K562 (cell line): ENCODE measurements around the gene OR2V2. TPM values are rescaled to one million over a fixed set of nuclear protein-coding genes. Genes with fewer than 3 reads are reported as not detected.
A peak's percentile ranks its signal among the peaks of the same experiment; 100 is the strongest.

Experiments used
- ARHGAP35 ChIP-seq: fragments of 450-650 bp; IDR thresholded peaks from 2 replicates; pipeline ENCODE4 v1.6.1; 2018; ENCODE audit not compliant: partially characterized antibody
- ASH1L ChIP-seq: fragments of 450-650 bp; IDR thresholded peaks from 2 replicates; pipeline ENCODE4 v1.6.1; 2018; ENCODE audit warnings: borderline replicate concordance, mild to moderate bottlenecking, low read depth; ENCODE audit not compliant: partially characterized antibody
- COPS2 ChIP-seq: fragments of 450-650 bp; conservative IDR thresholded peaks from 2 replicates; pipeline ENCODE4 v1.6.1; 2016; ENCODE audit warnings: mild to moderate bottlenecking, moderate library complexity
- ERF ChIP-seq: fragments of 450-650 bp; formaldehyde crosslinking; IDR thresholded peaks from 2 replicates; pipeline ENCODE4 v1.4.0; 2020; ENCODE audit warnings: mild to moderate bottlenecking, mixed read lengths
- FOXK2 ChIP-seq, 2 experiments: fragments of 450-650 bp; IDR thresholded peaks in 1 of 2; conservative IDR thresholded peaks in 1 of 2; 2 replicates each; pipeline ENCODE4 v1.6.1; 2016; ENCODE audit warnings: low read depth in 2 of 2, mild to moderate bottlenecking in 1 of 2
- GATAD2A ChIP-seq: fragments of 450-650 bp; IDR thresholded peaks from 2 replicates; pipeline ENCODE4 v1.6.1; 2017
- IRF2 ChIP-seq: sonication (generic); formaldehyde crosslinking; IDR thresholded peaks from 2 replicates; pipeline ENCODE4 v1.8.1; 2022; ENCODE audit warnings: mild to moderate bottlenecking, missing genetic modification reagents
- NCOR1 ChIP-seq: fragments of 450-650 bp; IDR thresholded peaks from 2 replicates; pipeline ENCODE4 v1.6.1; 2016; ENCODE audit warnings: mild to moderate bottlenecking, moderate library complexity
- NFATC3 ChIP-seq: fragments of 450-650 bp; IDR thresholded peaks from 2 replicates; pipeline ENCODE4 v1.6.1; 2017; ENCODE audit warnings: mild to moderate bottlenecking
- PCBP2 ChIP-seq: fragments of 200-400 bp; formaldehyde crosslinking; IDR thresholded peaks from 2 replicates; pipeline ENCODE4 v1.6.1; 2018; ENCODE audit warnings: low read length, low read depth, mild to moderate bottlenecking, moderate library complexity; ENCODE audit not compliant: poor library complexity, severe bottlenecking
- PRMT5 ChIP-seq: sonication (generic); formaldehyde crosslinking; IDR thresholded peaks from 2 replicates; pipeline ENCODE4 v1.5.0; 2020; ENCODE audit warnings: missing genetic modification reagents
- RBFOX2 ChIP-seq: fragments of 200-400 bp; formaldehyde crosslinking; IDR thresholded peaks from 2 replicates; pipeline ENCODE4 v1.6.1; 2017; ENCODE audit warnings: low read depth, mild to moderate bottlenecking, low read length, moderate library complexity
- RNF2 ChIP-seq: sonication (generic); IDR thresholded peaks from 2 replicates; pipeline ENCODE4 v1.6.1; 2016
- SAP30 ChIP-seq: fragments of 200-600 bp; sonication (generic); IDR thresholded peaks from 2 replicates; pipeline ENCODE4 v1.6.1; 2012; ENCODE audit warnings: borderline replicate concordance, low read depth, mild to moderate bottlenecking, moderate library complexity, low read length, control low read depth, inconsistent platforms; ENCODE audit not compliant: insufficient read depth, poor library complexity, severe bottlenecking
- SMC3 ChIP-seq: conservative IDR thresholded peaks from 2 replicates; pipeline ENCODE4 v1.6.1; 2011; ENCODE audit warnings: low read depth, low read length, improper control_type of control experiment; ENCODE audit not compliant: insufficient read depth
- SOX6 ChIP-seq: fragments of 450-650 bp; IDR thresholded peaks from 2 replicates; pipeline ENCODE4 v1.6.1; 2014; ENCODE audit warnings: mild to moderate bottlenecking
- TSC22D4 ChIP-seq: fragments of 450-650 bp; IDR thresholded peaks from 2 replicates; pipeline ENCODE4 v1.6.1; 2016; ENCODE audit warnings: missing genetic modification characterization, missing biosample characterization, control low read depth
- ZBTB5 ChIP-seq: fragments of 450-650 bp; IDR thresholded peaks from 2 replicates; pipeline ENCODE4 v1.6.1; 2017; ENCODE audit warnings: antibody characterized with exemption
- ZFX ChIP-seq: sonication (generic); formaldehyde crosslinking; IDR thresholded peaks from 2 replicates; pipeline ENCODE4 v1.8.0; 2022; ENCODE audit warnings: mild to moderate bottlenecking, missing genetic modification reagents, moderate library complexity
- ZNF224 ChIP-seq: sonication (generic); formaldehyde crosslinking; IDR thresholded peaks from 2 replicates; pipeline ENCODE4 v1.8.0; 2022; ENCODE audit warnings: mild to moderate bottlenecking, missing genetic modification reagents
- ZNF253 ChIP-seq: fragments of 250-450 bp; sonication (Bioruptor Pico); conservative IDR thresholded peaks from 2 replicates; pipeline ENCODE4 v1.6.1; 2021; ENCODE audit warnings: mild to moderate bottlenecking
- ZNF282 ChIP-seq: sonication (generic); formaldehyde crosslinking; IDR thresholded peaks from 2 replicates; pipeline ENCODE4 v1.8.1; 2023; ENCODE audit warnings: missing genetic modification reagents
- ZNF408 ChIP-seq: fragments of 250-450 bp; sonication (Bioruptor Pico); IDR thresholded peaks from 2 replicates; pipeline ENCODE4 v1.4.0; 2020; ENCODE audit warnings: low read depth, mild to moderate bottlenecking, moderate library complexity
- polyA plus RNA-seq, 8 experiments: library from polyadenylated mRNA; depleted of rRNA in 4 of 8; stranded (reverse) in 5 of 8; unstranded in 3 of 8; fragments of >200 nt; fragmentation: Nextera tagmentation in 2 of 8; fragmentation: Illumina TruSeq in 1 of 8; extraction: Ambion mirVana in 2 of 8; extraction: Trizol in 1 of 8; gene quantifications; 2 replicates each; pipeline versions ENCODE4 v1.2.1 to v1.2.3, GENCODE V29; 2011 to 2014; ENCODE audit warnings: inconsistent platforms in 1 of 8, missing spikeins in 1 of 8
- total RNA-seq, 7 experiments: library from RNA; depleted of rRNA in 6 of 7; stranded (reverse); fragments of >200 nt in 6 of 7; fragmentation: Illumina TruSeq in 2 of 7; extraction: Trizol in 2 of 7; gene quantifications; 2 replicates each; pipeline versions ENCODE4 v1.2.1 to v1.2.3, GENCODE V29; 2011 to 2021; ENCODE audit warnings: low replicate concordance in 1 of 7
- TF ChIP-seq, protein P1 (sequence below): sonication (generic); formaldehyde crosslinking; IDR thresholded peaks from 2 replicates; pipeline ENCODE4 v1.8.1; 2022; ENCODE audit warnings: missing genetic modification reagents
- TF ChIP-seq, protein P2 (sequence below): fragments of 450-650 bp; IDR thresholded peaks from one replicate; pipeline ENCODE4 v1.6.1; 2018; ENCODE audit warnings: mild to moderate bottlenecking, moderate library complexity; ENCODE audit not compliant: partially characterized antibody

Gene OR2V2
- total and polyA plus RNA-seq, 9 of the 15 experiments (the other 6 are each of a cell fraction or from before 2014, with no cell fraction given) = 0.01 TPM; not detected in 8

DNA sequence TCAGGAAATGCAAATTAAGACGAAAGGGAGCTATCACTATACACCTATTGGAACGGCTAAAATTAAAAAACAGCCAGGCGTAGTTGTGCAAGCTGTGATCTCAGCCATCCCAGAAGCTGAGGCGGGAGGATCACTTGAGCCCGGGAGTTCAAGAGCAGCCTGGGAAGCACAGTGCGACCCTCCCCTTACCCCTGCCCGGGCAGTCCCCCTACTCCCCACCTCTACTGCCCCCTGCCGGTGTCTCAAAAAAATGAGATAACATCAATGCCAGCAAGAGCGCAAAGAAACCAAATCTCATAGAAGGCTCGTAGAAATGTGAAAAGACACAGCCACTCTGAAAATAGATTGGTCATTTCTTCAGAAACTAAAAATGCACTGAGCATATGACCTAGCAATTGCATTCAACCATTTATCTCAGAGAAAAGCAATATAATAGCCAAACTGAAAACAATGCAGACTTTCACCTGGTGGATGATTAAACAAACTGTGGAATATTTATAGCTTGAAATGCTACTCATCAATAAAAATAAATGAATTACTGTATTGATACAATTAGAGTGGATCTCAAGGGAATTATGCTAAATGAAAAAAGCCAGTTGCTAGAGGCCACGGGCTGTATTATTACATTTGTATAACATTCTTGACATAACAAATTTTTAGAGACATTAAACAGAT is 20.6 kb downstream of the OR2V2 start (continued):
- TF ChIP-seq ZFX (CRISPR knock-in tag) = no peak
- TF ChIP-seq PCBP2 = no peak
- TF ChIP-seq ZNF282 (CRISPR knock-in tag) = no peak
- no peak for TF ChIP-seq ASH1L
- no peak for TF ChIP-seq NFATC3
- TF ChIP-seq IRF2 = no peak
- no peak for TF ChIP-seq ZBTB5
- no peak for TF ChIP-seq ZNF224 (CRISPR knock-in tag)
- 0 out of 2 replicates have a peak, but pooled peaks have one; percentile 62 for TF ChIP-seq GATAD2A
- TF ChIP-seq ZNF253 (CRISPR knock-in tag) = no peak
- no peak for TF ChIP-seq ARHGAP35
- no peak for TF ChIP-seq SOX6
- no peak for TF ChIP-seq SAP30
- no peak for TF ChIP-seq RNF2
- no peak for TF ChIP-seq RBFOX2
- TF ChIP-seq NCOR1 = no peak
- TF ChIP-seq FOXK2 (conservative IDR thresholded peaks at IDR 0.05 in 1 of 2, IDR thresholded peaks at IDR 0.05 in 1 of 2; ENCODE audit: low read depth in 2 of 2) = no peak
- TF ChIP-seq TSC22D4 (tag) = no peak
- no peak for TF ChIP-seq ERF
- TF ChIP-seq, protein P1, sequence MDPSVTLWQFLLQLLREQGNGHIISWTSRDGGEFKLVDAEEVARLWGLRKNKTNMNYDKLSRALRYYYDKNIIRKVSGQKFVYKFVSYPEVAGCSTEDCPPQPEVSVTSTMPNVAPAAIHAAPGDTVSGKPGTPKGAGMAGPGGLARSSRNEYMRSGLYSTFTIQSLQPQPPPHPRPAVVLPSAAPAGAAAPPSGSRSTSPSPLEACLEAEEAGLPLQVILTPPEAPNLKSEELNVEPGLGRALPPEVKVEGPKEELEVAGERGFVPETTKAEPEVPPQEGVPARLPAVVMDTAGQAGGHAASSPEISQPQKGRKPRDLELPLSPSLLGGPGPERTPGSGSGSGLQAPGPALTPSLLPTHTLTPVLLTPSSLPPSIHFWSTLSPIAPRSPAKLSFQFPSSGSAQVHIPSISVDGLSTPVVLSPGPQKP (CRISPR knock-in tag) = no peak
- TF ChIP-seq, protein P2, sequence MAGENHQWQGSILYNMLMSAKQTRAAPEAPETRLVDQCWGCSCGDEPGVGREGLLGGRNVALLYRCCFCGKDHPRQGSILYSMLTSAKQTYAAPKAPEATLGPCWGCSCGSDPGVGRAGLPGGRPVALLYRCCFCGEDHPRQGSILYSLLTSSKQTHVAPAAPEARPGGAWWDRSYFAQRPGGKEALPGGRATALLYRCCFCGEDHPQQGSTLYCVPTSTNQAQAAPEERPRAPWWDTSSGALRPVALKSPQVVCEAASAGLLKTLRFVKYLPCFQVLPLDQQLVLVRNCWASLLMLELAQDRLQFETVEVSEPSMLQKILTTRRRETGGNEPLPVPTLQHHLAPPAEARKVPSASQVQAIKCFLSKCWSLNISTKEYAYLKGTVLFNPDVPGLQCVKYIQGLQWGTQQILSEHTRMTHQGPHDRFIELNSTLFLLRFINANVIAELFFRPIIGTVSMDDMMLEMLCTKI = no peak
- no peak for TF ChIP-seq COPS2
- TF ChIP-seq ZNF408 (CRISPR knock-in tag) = no peak
- TF ChIP-seq SMC3 = 0 out of 2 replicates have a peak, but pooled peaks have one; percentile 20
- TF ChIP-seq PRMT5 = no peak
